ENCODE measurements around the gene SULT4A1. TPM values are rescaled to one million over a fixed set of nuclear protein-coding genes. Genes with fewer than 3 reads are reported as not detected.

Gene SULT4A1
- polyA plus RNA-seq, 3 donors = 0.11 to 1.9 (median 0.31) TPM

DNA sequence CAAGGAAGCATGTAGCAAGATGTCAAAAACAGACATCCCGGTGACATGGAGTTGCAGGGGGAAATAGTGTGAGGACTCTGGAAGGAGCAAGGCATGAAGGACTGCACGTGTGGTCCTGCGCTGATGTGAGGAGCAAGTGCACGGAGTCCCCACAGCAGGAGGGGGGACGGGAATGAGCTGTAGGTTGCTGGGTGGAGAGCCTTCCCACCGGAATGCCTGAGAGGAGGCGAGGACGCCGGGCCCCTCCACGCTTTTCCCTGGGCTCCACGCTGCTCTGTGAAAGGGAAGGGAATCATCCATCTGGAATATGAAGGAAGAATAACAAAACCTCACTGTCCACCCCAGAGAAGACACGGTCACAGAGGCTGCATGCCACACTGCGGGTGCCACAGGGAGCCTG, 26.6 kb downstream of the SULT4A1 start:
- WGBS, 3 donors = 84 to 88% (median 86%) methylated on average over 13 of the region's 13 CpGs
- no peak overlapping the region for H3K27ac ChIP-seq (ENCODE audit: low read depth, low read length)

DNA sequence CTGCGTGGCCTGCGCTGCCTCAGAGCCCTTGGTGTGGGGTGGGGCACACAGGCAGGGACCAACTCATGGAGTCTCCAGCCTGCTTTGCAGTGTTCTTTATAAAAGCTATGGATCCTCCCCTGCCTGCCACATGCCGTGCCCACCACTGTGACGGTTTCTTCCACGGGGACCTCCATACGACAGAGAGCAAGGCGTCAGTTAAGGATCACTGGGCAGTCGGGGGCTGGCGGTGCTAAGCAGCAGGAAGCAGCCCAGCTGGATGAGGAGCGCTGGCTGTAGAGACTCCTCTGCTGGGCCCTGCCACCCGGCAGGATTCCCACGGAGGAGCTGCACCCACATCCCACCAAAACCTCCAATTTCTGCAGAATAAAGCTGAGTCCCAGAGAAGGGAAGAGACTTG, 27.1 kb downstream of the SULT4A1 start:
- H3K27ac ChIP-seq (ENCODE audit: low read depth, low read length) = no peak overlapping the region
- WGBS, 3 donors = 61 to 69% (median 66%) methylated on average over 11 to 12 of the region's 12 CpGs

DNA sequence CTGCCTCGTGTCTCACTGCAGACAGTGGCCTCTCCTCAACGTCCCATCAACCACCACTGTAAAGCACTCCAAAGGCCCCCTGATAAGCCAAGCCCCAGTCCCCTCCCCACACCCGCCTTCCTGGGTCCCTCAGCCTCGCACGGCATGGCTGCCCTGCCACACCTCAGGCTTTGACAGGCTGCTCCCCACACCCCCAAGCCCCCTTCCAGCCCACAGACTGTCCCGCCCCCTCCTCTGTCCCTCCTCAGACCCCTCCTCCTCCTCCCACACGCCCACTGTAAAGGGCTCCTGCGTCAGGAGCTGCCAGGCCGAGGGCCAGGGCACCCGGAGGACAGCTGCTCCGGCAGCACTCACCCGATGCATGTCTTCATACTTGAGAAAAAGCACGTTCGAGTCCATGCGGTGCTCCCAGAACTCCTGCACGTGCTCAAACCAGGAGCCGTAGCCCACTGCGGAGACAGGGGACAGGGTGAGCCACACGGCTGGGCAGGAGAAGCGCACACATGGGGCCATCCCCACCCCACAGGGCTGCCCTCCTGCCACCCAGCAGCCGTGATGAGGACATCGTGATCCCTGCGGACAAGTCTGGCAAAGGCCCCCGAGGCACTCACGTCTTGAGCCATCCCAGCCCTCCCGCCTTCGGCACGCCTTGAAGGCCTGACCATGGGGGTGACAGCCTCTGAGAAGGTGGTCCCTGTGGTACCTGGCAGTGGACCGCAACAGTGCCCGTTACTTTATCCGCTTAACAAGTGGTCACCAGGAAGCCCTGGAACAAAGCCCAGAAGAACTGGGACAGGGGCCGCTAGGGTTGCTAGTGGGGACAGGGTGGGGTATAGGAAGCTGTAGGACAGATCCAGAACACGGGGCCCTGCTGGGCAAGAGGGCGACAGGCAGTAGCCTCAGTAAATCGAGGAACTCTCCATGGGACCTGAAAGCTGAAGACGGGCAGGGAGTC, 28.8 kb downstream of the SULT4A1 start:
- H3K27ac ChIP-seq (ENCODE audit: low read depth, low read length) = no peak overlapping the region
- 66 to 73% (median 71%) methylated on average over 32 to 36 of the region's 36 CpGs for WGBS, 3 donors

DNA sequence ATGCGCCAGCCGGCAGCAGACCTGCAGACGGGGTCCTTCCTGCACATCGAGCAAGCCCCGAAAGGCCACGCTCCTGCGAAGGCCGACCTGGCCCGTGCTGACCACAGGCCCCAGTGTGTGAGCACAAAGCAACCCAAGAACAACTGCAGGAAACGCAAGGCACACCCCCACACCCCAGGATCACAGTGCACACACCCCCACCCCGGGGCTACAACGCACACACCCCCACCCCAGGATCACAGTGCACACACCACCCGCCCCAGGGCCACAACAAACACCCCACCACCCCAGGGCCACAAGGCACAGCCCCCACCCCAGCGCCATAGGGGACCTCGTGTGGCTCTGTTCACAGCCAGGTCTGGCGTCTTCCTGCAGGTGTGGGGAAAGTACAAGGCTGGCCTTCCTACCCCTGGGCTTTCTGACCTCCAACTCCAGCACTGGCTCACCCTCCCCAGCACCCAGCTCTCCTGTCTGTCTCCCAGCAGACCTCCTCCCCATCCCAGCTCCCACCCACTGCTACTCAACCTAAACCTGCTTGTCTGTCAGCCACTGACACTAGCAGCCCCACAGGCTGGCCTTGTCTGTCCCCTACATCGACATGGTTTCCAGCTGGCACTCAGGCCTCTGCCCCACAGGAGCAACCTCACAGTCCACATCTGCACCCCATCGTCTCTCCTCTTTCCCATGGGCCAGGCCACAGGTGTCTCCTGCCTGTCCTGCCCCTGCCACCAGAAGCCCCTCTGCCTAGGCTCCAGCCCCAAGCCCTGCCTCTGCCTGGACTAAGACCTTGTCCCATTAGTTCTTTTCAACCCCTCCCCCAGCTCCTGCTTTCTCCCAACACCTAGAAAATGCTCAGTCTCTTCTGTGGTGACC, 29.7 kb downstream of the SULT4A1 start:
- 85 to 89% (median 85%) methylated on average over 15 to 18 of the region's 18 CpGs for WGBS, 3 donors

DNA sequence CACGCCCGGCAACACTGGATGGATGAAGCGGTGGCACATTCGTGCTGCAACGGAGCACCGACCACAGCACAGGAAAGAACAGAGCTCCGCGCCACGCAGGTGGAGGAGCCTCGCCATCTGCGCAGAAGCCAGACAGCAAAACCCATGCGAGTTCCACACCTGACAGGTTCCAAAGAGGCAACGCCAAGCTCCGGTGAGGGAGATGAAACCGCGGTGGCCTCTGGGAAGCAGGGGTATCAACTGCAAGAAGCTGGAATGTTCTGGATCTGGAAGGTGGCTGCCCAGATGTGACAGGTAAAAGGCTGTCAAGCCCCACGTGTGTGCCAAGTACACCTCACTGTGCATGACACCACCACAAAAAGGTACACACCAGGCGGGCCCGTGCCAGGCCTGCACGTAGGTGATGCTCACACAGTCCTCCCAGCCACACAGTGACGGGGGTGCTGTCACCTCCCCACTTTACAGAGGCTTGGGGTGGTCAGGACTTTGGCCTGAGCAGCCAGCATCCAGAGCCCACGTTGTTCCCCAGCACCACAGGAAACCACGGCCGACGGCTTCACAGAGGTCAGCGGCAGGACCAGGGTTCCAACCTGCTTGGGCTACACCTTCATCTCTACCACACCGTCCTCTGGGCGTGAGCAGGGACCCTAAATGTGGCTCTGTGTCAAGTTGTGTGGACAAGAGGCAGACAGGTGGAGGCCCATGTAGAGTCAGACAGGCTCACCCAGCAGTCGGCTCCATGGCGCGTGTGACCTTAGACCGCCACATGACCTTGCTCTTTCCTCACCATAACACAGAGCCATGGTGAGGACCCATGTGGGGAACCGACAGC, 30.5 kb downstream of the SULT4A1 start:
- WGBS, 3 donors = 89 to 93% (median 92%) methylated on average over 33 of the region's 33 CpGs

More for the DNA sequence above, 29.7 kb downstream of the SULT4A1 start:
- no peak overlapping the region for H3K27ac ChIP-seq (ENCODE audit: low read depth, low read length)

DNA sequence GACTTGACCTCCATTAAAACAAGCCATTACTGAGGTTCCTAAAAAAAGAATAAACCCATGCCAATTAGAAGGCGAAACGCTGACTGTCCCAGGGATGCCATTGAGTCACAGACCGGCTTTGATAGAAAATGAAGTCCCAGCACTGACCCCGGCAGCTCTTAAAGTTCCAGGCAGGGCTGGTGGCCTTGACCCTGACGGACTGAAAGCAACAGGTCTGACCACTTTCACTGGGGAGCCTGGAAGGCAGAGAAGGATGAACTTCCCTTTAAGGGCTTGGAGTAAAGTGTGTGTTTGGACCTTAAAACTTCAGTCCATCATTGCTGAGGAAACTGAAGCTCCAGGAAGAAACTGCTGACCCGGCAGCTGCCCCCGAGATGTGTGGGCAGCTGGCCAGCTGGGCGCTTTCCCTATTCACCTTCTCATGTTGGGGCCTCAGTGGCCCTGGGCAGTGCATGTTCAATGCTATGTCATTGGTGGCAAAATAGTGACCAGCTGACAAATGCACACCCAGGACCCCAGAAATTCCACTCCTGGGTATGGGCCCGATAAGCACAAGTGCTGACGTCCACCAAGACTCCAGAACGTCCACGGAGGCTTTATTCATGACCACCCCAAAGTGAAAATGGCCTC, 31.3 kb downstream of the SULT4A1 start:
- H3K27ac ChIP-seq (ENCODE audit: low read depth, low read length) = no peak overlapping the region
- WGBS, 3 donors = 60 to 81% (median 74%) methylated on average over 12 of the region's 12 CpGs

More for the DNA sequence above, 30.5 kb downstream of the SULT4A1 start:
- no peak overlapping the region for H3K27ac ChIP-seq (ENCODE audit: low read depth, low read length)

DNA sequence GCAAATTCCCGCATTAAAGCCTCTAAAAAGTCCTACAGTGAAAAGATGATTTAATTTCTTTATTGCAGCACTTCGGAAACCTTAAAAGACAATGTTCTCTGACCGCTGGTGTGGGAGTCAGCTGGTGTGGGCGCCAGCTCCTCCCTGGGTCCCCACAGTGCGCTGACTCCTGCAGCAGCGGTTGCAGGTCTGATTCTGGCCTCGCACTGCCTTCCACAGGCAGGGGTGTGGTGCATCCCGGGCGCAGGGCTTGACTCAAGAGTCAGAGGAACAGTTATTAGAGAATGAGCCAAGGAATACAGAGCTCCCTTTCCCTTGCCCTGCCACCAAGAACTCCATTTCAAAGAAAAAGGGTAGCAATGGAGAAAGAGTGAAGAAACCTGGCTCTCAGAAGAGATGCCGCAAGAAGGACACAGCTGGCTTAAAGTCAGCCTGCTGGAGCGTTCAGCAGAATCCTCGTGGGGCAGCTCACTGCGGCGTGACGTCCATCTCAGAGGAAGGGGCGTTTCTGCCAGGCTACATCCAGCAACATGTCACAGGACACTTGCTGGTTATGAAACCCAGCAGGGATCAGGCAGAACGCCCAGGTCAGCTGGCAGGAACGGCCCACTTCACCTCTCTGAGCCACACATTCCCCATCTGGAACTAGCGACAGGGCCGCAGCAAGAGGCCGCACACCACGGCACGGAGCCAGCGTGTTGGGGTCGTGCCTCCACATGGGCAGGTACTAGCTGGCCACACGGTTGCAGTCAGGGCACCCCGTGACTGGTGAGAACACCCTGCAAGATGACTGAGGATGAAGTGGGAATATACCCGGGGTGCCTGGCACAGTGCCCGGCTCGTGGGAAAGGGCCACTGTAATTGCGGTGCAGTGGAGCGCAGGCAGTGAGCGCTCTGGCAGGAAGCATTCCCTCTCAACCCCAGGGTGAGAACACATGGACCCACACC, 32.1 kb downstream of the SULT4A1 start:
- 53 to 73% (median 56%) methylated on average over 31 to 33 of the region's 33 CpGs for WGBS, 3 donors

DNA sequence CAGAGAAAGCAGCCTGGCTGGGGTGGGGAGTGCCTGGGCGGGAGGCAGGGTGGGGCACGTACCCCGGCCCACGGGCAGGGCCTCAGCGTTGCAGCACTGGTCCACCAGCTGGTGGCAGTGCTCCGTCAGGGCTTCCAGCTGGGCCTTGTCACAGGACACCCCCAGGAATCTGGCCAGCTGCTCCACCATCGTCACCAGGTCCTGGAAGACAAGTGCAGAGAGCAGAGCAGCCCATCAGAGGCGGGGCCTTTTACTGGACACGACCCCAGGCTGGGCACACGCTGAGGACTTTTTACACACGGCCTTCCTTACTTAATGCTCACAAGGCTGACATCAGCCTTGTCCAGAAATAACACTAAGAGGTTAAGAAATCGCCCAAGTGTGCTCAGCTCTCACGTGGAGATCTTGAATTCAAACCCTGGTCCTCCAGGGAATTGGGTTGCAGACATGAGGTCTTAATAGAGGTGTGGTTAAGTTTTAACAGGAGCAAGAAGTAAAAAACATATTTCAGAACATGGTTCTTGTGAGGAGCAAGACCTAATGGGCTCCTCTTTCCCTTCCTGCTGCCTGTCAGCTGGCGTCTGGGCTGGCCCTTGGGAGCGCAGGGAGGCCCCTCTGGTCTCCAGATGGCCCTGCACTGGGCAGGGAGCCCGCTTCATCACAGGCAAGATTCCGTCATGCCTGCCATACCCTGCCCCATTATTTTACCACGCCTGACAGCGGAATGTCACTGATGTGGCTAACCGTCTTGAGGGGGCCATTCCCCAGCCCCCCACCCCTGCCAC, 33.1 kb downstream of the SULT4A1 start:
- WGBS, 3 donors = 45 to 54% (median 45%) methylated on average over 20 of the region's 20 CpGs
- no peak overlapping the region for H3K27ac ChIP-seq (ENCODE audit: low read depth, low read length)

More for the DNA sequence above, 32.1 kb downstream of the SULT4A1 start:
- no peak overlapping the region for H3K27ac ChIP-seq (ENCODE audit: low read depth, low read length)

DNA sequence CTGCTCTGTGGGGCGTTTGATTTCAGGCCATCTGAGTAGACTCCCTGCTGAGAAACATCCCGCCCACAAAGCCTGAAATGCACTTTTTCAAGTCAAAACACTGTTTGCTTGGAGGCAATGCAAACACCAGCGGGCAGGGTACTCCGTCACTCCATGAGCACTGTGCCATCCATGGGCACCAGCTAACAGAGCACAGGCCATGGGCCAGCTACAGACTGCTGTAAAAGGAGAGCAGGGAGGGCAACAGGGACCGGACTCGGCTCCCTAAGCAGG, 33.7 kb downstream of the SULT4A1 start:
- 77 to 80% (median 78%) methylated on average over 6 of the region's 6 CpGs for whole genome bisulfite sequencing, 3 donors
- no peak overlapping the region for H3K27ac ChIP-seq (ENCODE audit: low read depth, low read length)

DNA sequence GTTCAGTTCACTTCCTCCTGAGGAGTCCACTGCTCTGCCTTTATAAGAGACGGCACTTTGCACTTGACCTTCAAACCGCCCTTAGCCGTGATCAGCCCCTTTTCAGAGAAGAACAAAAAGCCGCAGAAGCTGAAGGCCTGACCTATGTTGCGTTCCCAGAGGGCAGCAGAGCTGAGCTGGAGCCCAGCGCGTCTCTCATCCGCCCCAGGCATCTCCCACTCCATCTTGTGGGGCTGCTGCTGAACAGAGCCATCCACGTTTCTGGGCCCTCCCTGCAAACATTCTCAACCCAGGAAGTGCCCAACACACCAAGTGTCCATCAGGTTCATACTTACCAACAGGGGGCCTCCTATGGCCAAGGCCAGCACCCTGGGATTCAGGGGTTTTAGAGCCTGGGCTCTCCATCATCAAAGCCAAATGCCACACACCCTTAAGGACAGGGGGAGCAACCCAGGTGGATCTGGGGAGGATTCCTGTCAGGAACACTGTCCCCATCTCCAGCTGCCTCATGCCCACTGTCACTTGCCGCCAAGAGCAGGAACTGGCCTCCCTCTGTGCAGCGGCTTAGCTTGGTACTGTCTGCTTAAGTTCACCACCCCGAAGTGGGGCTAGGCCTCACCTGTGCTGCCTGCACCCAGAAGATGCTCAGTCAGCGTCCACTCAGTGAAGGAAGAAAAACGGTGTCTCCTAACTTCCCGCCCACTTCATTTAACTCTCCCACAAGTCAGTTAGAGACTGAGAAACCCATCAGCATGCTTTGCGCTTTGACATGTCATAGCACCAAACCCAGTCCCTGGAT, 34.2 kb downstream of the SULT4A1 start:
- H3K27ac ChIP-seq (ENCODE audit: low read depth, low read length) = no peak overlapping the region
- WGBS, 3 donors = 84 to 85% (median 85%) methylated on average over 16 of the region's 16 CpGs

DNA sequence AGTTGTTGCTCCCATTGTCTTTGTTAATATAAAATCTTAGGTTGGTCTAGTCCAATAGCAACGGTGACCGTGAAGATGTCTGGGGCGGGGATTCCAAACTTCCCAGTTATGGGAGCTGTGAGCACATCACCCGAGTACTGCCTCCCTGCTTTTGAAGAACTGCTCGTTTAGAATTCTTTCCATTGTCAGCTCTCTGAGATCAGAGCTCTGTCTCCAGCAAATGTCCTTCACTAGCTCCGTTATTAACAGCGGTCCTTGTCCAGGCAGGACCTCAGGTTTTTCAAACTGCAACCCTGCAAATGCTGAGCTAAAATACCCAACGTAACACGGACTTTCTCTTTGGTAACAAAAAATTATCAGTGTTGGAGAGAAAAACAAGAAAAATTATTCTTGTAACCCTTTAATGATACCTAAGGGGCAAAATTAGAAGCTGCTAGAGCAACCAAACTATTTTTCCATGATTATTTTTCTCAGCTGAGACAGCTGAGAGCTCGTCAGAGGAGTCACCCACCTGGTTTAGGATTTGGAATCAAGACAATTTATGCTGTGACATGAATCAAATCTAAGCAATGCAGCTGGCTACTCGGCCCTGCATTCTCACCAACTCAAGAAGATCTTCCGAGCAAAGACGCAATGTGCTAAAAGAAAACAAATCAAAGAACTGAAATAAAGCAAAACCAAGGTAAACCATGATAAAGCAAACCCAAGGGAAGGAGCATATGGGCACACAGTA, 35.1 kb downstream of the SULT4A1 start:
- WGBS, 3 donors = 52 to 71% (median 65%) methylated on average over 13 of the region's 13 CpGs
- H3K27ac ChIP-seq (ENCODE audit: low read depth, low read length) = no peak overlapping the region

DNA sequence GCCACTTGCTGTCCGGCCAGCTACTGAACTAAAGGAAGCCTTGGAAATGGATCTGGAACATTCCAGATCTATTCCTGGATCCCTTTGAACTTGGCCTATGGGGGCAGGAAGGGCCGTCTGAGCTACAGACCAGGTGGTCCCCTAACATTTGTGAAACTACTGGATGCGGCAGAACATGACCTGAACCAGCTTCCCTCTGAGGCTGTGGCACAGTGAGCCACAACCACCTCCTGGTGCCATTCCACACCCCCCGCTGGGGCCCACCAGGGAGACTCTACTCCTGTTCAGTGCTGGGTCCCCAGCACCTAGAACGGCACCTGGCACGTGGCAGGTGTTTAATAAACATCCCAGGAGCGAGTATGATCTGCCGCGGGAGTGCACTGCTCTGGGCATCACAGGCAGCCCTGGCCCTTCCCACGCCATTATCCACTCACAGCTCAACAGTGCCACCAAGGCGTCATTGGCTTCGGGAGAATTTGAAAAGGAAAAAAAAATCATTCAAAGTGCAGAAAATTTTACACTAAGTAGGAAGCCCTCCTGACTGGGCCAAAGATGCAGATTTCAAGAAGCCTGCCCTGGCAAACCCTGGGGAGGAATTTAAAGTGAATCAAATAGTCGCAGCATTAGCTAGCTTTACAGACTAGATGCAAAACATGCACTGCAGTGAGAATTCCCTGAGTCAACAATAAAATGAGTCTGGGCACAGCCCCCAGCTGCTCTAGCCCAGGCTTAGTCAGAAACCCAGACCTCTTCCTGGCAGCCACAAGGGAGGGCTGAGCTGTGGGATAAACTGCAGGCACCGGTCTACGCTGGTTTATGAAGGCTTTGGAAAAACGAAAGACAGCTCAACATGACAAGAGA, 35.9 kb downstream of the SULT4A1 start:
- H3K27ac ChIP-seq (ENCODE audit: low read depth, low read length) = no peak overlapping the region
- WGBS, 3 donors = 33 to 56% (median 38%) methylated on average over 16 of the region's 16 CpGs

DNA sequence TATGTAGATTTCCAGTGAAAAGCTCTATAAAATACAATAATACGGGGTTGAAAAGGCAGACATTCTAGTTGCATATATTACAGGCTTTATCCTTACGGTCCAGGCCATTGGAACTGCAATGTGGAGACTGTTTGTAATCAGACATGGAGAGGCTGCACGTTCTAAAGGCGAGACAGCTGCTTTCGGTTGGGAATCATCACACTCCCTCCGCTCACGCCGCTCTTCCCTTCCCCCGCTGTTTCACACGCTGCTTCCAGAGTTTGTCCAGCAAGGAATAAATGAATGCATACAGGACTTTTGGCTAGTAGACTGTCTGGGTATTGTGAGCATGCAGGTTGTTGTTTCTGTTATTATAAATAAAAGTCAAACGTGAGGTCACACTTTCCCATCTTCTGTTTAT, 36.7 kb downstream of the SULT4A1 start:
- WGBS, 3 donors = 77 to 89% (median 87%) methylated on average over 11 of the region's 11 CpGs
- no peak overlapping the region for H3K27ac ChIP-seq (ENCODE audit: low read depth, low read length)

DNA sequence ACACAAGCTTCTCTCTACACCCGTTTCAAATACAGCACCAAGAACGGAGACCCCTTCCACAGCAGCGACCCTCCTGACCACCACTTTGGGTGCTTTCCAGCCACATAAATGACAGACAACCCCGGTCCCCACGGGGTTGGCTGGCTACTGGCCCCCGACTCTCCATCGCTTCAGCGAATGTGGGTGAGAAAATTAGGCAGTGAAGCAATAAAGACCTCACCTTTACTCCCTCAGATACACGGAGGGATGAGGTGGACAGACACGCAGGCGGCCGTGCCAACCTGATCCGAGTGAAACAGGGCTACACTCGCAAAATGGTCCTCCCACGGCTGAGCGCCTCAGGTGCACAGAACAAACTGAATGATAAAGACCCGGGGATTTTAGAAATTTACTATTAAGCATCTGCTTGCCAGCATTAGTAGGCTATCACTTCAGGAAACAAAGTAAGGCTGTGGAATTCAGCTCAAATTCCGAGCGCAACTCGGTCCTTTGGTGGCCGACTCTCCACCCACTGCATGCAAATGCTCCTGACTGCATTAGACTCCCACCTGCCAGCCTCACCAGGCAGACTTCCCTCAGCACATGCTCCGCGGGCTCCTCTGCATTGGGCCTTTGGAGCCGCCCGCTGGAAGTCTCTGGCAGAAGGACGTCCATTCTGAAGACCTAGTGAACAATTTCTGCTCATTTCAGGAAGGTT, 37.4 kb downstream of the SULT4A1 start:
- WGBS, 3 donors = 83 to 86% (median 85%) methylated on average over 26 of the region's 26 CpGs
- H3K27ac ChIP-seq (ENCODE audit: low read depth, low read length) = no peak overlapping the region
